ENCODE data around the gene OXSR1. TPM values are rescaled to one million over a fixed set of nuclear protein-coding genes. Genes with fewer than 3 reads are reported as not detected.
"Not testable (repeated sequence)": the region's sequence is repeated elsewhere in the genome, so short reads cannot be mapped to it uniquely, and the experiment has no call there.

Gene OXSR1
- total RNA-seq, 1 experiment from 2014 or later, result 33.2 TPM

DNA sequence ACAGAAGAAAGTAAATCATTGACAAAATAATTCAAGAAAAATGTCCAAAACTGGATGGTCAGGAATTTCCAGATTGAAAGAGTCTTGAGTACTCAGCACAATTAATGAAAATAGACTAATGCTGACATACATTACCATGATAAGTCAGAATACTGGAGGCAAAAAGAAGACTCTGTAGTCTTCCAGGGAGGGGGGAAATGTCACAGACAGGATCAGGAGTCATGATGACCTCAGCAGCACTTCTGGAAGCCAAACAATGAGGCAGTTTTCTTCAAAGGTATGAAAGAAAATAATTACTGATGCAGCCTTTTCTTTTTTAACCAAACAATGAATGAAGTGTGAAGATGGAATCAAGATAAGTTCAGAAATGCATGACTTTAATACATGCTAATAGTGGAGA lies 70.1 kb downstream of the OXSR1 start:
- no TSS peak for BruUV-seq (replicated peaks)
- Histone ChIP-seq H3K4me1 (ENCODE audit: control insufficient read depth, insufficient read depth, low read length) (no peaks in the 10 kb centered on the region), H3K36me3 (ENCODE audit: control insufficient read depth, insufficient read depth, low read length) (peaks cover 6% of the 10 kb centered on the region), H3K9me3 (ENCODE audit: control insufficient read depth, insufficient read depth, low read depth, low read length) (no peaks in the 10 kb centered on the region), H3K4me3 (ENCODE audit: low read depth in 2 of 2, low read length in 2 of 2) (no peak overlapping the region), H3K27me3 (ENCODE audit: control insufficient read depth, insufficient read depth, low read length) (no peaks in the 10 kb centered on the region), H3K27ac (ENCODE audit: low read length) (no peak overlapping the region)
- POLR2A ChIA-PET, result no interaction called here
- no peak for DNase-seq (ENCODE audit: low read depth, low spot score)
- CTCF ChIA-PET, result no interaction called here
- TF ChIP-seq POLR2AphosphoS5 (IDR thresholded peaks at IDR 0.05; ENCODE audit: low read depth, low read length) (no peak), SIN3A (IDR thresholded peaks at IDR 0.05; ENCODE audit: borderline replicate concordance, insufficient read depth, low read depth, low read length) (no peak)
- TF ChIP-seq, protein P1, sequence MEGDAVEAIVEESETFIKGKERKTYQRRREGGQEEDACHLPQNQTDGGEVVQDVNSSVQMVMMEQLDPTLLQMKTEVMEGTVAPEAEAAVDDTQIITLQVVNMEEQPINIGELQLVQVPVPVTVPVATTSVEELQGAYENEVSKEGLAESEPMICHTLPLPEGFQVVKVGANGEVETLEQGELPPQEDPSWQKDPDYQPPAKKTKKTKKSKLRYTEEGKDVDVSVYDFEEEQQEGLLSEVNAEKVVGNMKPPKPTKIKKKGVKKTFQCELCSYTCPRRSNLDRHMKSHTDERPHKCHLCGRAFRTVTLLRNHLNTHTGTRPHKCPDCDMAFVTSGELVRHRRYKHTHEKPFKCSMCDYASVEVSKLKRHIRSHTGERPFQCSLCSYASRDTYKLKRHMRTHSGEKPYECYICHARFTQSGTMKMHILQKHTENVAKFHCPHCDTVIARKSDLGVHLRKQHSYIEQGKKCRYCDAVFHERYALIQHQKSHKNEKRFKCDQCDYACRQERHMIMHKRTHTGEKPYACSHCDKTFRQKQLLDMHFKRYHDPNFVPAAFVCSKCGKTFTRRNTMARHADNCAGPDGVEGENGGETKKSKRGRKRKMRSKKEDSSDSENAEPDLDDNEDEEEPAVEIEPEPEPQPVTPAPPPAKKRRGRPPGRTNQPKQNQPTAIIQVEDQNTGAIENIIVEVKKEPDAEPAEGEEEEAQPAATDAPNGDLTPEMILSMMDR (IDR thresholded peaks at IDR 0.05), result no peak
- intact Hi-C loops (cut with micrococcal nuclease; ENCODE audit: unreplicated experiment) (no loop called here), in situ Hi-C loops (cut with HindIII; ENCODE audit: low pct_unique_long_range_greater_than_20kb, low sequenced_read_pairs) (no loop called here)
- ATAC-seq, result no peak

DNA sequence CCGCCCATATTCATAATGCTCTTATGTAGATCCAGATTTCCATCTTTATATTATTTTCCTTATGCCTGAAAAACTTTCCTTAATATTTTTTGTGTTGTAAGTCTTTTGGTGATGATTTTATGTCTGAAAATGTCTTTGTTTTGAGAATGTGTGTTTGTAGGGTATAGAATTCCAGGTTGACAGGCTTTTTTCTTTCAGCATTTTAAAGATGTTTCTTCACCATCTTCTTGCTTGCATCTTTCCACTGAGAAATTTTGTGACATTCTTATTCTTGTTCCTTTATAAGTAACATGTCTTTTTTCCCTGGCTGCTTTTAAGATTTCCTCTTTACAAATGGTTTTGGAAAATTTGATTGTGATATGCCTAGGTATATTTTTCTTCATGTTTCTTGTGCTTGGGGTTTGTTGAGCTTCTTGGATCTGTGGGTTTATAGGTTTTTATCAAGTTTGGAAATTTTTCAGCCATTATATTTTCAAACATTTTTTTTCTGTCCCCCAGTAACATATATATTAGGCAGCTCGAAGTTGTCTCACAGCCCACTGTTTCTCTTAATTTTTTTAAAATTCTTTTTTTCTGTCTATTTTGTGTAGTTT lies 73.2 kb downstream of the OXSR1 start:
- H3K27me3 ChIP-seq (ENCODE audit: control insufficient read depth, insufficient read depth, low read length), result no peaks in the 10 kb centered on the region
- DNase-seq (ENCODE audit: low read depth, low spot score), result no peak
- intact Hi-C loops (cut with micrococcal nuclease; ENCODE audit: unreplicated experiment), result no loop called here
- no TSS peak for BruUV-seq (replicated peaks)
- no peak for ATAC-seq
- TF ChIP-seq, protein P2, sequence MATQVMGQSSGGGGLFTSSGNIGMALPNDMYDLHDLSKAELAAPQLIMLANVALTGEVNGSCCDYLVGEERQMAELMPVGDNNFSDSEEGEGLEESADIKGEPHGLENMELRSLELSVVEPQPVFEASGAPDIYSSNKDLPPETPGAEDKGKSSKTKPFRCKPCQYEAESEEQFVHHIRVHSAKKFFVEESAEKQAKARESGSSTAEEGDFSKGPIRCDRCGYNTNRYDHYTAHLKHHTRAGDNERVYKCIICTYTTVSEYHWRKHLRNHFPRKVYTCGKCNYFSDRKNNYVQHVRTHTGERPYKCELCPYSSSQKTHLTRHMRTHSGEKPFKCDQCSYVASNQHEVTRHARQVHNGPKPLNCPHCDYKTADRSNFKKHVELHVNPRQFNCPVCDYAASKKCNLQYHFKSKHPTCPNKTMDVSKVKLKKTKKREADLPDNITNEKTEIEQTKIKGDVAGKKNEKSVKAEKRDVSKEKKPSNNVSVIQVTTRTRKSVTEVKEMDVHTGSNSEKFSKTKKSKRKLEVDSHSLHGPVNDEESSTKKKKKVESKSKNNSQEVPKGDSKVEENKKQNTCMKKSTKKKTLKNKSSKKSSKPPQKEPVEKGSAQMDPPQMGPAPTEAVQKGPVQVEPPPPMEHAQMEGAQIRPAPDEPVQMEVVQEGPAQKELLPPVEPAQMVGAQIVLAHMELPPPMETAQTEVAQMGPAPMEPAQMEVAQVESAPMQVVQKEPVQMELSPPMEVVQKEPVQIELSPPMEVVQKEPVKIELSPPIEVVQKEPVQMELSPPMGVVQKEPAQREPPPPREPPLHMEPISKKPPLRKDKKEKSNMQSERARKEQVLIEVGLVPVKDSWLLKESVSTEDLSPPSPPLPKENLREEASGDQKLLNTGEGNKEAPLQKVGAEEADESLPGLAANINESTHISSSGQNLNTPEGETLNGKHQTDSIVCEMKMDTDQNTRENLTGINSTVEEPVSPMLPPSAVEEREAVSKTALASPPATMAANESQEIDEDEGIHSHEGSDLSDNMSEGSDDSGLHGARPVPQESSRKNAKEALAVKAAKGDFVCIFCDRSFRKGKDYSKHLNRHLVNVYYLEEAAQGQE (IDR thresholded peaks at IDR 0.05; ENCODE audit: insufficient read depth in 1 of 2, low read depth in 2 of 2, low read length in 1 of 2), result no peak
- TF ChIP-seq, protein P1 (IDR thresholded peaks at IDR 0.05), result no peak
- TF ChIP-seq TCF7L2 (IDR thresholded peaks at IDR 0.05; ENCODE audit: low read depth, low read length) (no peak), SIN3A (IDR thresholded peaks at IDR 0.05; ENCODE audit: borderline replicate concordance, insufficient read depth, low read depth, low read length) (no peak), POLR2AphosphoS5 (IDR thresholded peaks at IDR 0.05; ENCODE audit: low read depth, low read length) (no peak)
- POLR2A ChIA-PET, result no interaction called here
- no peaks in the 10 kb centered on the region for H3K9me3 ChIP-seq (ENCODE audit: control insufficient read depth, insufficient read depth, low read depth, low read length)
- CTCF ChIA-PET, result interaction anchor here (0.6 kb wide), 1 partner anchor 257 kb away, joined by 7 read pairs; no protein-coding TSS in a partner anchor
- H3K27ac ChIP-seq (ENCODE audit: low read length), result no peak overlapping the region
- peaks cover 6% of the 10 kb centered on the region for H3K36me3 ChIP-seq (ENCODE audit: control insufficient read depth, insufficient read depth, low read length)
- no peaks in the 10 kb centered on the region for H3K4me1 ChIP-seq (ENCODE audit: control insufficient read depth, insufficient read depth, low read length)
- in situ Hi-C loops (cut with HindIII; ENCODE audit: low pct_unique_long_range_greater_than_20kb, low sequenced_read_pairs), result no loop called here
- H3K4me3 ChIP-seq (ENCODE audit: low read depth in 2 of 2, low read length in 2 of 2), result no peak overlapping the region

DNA sequence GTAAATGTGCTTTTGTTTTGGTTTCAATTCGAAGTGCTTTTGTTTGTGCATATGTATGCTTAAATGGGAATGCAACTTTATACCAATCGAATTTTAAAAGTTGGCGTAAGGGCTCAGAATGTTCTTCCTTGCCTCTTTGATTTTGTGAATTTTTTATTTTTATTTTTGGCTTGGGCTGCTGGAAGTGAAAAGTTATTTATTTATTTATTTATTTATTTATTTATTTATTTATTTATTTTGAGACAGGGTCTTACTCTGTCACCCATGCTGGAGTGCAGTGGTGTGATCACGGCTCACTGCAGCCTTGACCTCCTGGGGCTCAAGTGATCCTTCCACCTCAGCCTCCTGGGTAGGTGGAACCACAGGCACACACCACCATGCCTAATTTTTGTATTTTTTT lies 77.5 kb downstream of the OXSR1 start:
- in situ Hi-C loops (cut with HindIII; ENCODE audit: low pct_unique_long_range_greater_than_20kb, low sequenced_read_pairs); CTCF ChIA-PET; ATAC-seq; BruUV-seq (replicated peaks); H3K9me3 ChIP-seq (ENCODE audit: control insufficient read depth, insufficient read depth, low read depth, low read length); H3K27ac ChIP-seq (ENCODE audit: low read length); intact Hi-C loops (cut with micrococcal nuclease; ENCODE audit: unreplicated experiment); H3K4me3 ChIP-seq (ENCODE audit: low read depth in 2 of 2, low read length in 2 of 2); POLR2A ChIA-PET; H3K36me3 ChIP-seq (ENCODE audit: control insufficient read depth, insufficient read depth, low read length); H3K27me3 ChIP-seq (ENCODE audit: control insufficient read depth, insufficient read depth, low read length); DNase-seq (ENCODE audit: low read depth, low spot score); H3K4me1 ChIP-seq (ENCODE audit: control insufficient read depth, insufficient read depth, low read length): not testable (repeated sequence)

Measured in Panc1 (cell line).